NCI-H446 treated with DMSO at 0.1 percent for 48 hours (cell line): ENCODE results near the gene MYL10.

ENCODE experiments used
- DNase-seq: peaks from one replicate; lab custom pipeline; 2025; lab: John Stamatoyannopoulos, UW

Gene MYL10

GRCh38 chr7:101596898-101597297, 32.2 kb downstream of the MYL10 start:
- no peak for DNase-seq

GRCh38 chr7:101595766-101596537, 33.1 kb downstream of the MYL10 start:
- DNase-seq = no peak

- DNase-seq = no peak
Measured at GRCh38 chr7:101595246-101595645, 33.9 kb downstream of the MYL10 start.

- no peak for DNase-seq
Measured at GRCh38 chr7:101594790-101595189, 34.3 kb downstream of the MYL10 start.

- no peak for DNase-seq
Measured at GRCh38 chr7:101593556-101593955, 35.5 kb downstream of the MYL10 start.

- DNase-seq = no peak
Measured at GRCh38 chr7:101591504-101591903, 37.6 kb downstream of the MYL10 start.

- DNase-seq = no peak
Measured at GRCh38 chr7:101590663-101591435, 38.2 kb downstream of the MYL10 start.

- no peak for DNase-seq
Measured at GRCh38 chr7:101589976-101590662, 39.0 kb downstream of the MYL10 start.

GRCh38 chr7:101589052-101589451, 40.0 kb downstream of the MYL10 start:
- DNase-seq = no peak

- no peak for DNase-seq
Measured at GRCh38 chr7:101588131-101588935, 40.8 kb downstream of the MYL10 start.

- DNase-seq = no peak
Measured at GRCh38 chr7:101586906-101587677, 42.0 kb downstream of the MYL10 start.

GRCh38 chr7:101586078-101586905, 42.8 kb downstream of the MYL10 start:
- no peak for DNase-seq

- no peak for DNase-seq
Measured at GRCh38 chr7:101582971-101583370, 46.1 kb downstream of the MYL10 start.

- DNase-seq = no peak
Measured at GRCh38 chr7:101581891-101582290, 47.2 kb downstream of the MYL10 start.

GRCh38 chr7:101580596-101580995, 48.5 kb downstream of the MYL10 start:
- DNase-seq = no peak

GRCh38 chr7:101578552-101578951, 50.5 kb downstream of the MYL10 start:
- no peak for DNase-seq

- no peak for DNase-seq
Measured at GRCh38 chr7:101576998-101577397, 52.1 kb downstream of the MYL10 start.

GRCh38 chr7:101575721-101576120, 53.4 kb downstream of the MYL10 start:
- no peak for DNase-seq

GRCh38 chr7:101575168-101575567, 53.9 kb downstream of the MYL10 start:
- no peak for DNase-seq

- no peak for DNase-seq
Measured at GRCh38 chr7:101572156-101572555, 56.9 kb downstream of the MYL10 start.
